ENCODE measurements around the gene MCOLN3.

MCOLN3 gene

GRCh38 chr1:85089203-85089602, 40.9 kb upstream of the MCOLN3 start:
- TF ChIP-seq EZH2phosphoT487 (IDR thresholded peaks at IDR 0.05; ENCODE audit: low read depth): no peak
- no peak for TF ChIP-seq CTCF (IDR thresholded peaks at IDR 0.05; ENCODE audit: low read depth, low read length)
- Histone ChIP-seq H3K79me2 (ENCODE audit: low read length) (no peaks in the 10 kb centered on the region), H3K4me3 (ENCODE audit: low read length) (no peak overlapping the region), H3K36me3 (replicated peaks; ENCODE audit: low read depth, low read length) (no peaks in the 10 kb centered on the region), H2AFZ (ENCODE audit: low read depth, low read length) (no peak overlapping the region), H3K27me3 (ENCODE audit: low read depth, low read length) (no peaks in the 10 kb centered on the region), H4K20me1 (ENCODE audit: insufficient read depth, low read length) (no peaks in the 10 kb centered on the region), H3K4me1 (ENCODE audit: low read length) (peaks cover 24% of the 10 kb centered on the region), H3K9me3 (ENCODE audit: insufficient read depth, low read length) (no peaks in the 10 kb centered on the region), H3K4me2 (ENCODE audit: low read length) (no peak overlapping the region), H3K27ac (ENCODE audit: low read length) (no peak overlapping the region), H3K9ac (ENCODE audit: low read length) (no peak overlapping the region)

GRCh38 chr1:85088408-85088784, 40.1 kb upstream of the MCOLN3 start:
- no peak overlapping the region for H3K4me2 ChIP-seq (ENCODE audit: low read length)
- H3K4me1 ChIP-seq (ENCODE audit: low read length): peaks cover 24% of the 10 kb centered on the region
- TF ChIP-seq CTCF (IDR thresholded peaks at IDR 0.05; ENCODE audit: low read depth, low read length): no peak
- TF ChIP-seq EZH2phosphoT487 (IDR thresholded peaks at IDR 0.05; ENCODE audit: low read depth): no peak
- H3K4me3 ChIP-seq (ENCODE audit: low read length): no peak overlapping the region
- H3K36me3 ChIP-seq (replicated peaks; ENCODE audit: low read depth, low read length): no peaks in the 10 kb centered on the region
- no peaks in the 10 kb centered on the region for H3K79me2 ChIP-seq (ENCODE audit: low read length)
- no peaks in the 10 kb centered on the region for H3K9me3 ChIP-seq (ENCODE audit: insufficient read depth, low read length)
- no peak overlapping the region for H3K9ac ChIP-seq (ENCODE audit: low read length)
- H3K27me3 ChIP-seq (ENCODE audit: low read depth, low read length): no peaks in the 10 kb centered on the region
- H2AFZ ChIP-seq (ENCODE audit: low read depth, low read length): no peak overlapping the region
- H4K20me1 ChIP-seq (ENCODE audit: insufficient read depth, low read length): no peaks in the 10 kb centered on the region
- no peak overlapping the region for H3K27ac ChIP-seq (ENCODE audit: low read length)

GRCh38 chr1:85087659-85088407, 39.5 kb upstream of the MCOLN3 start:
- no peaks in the 10 kb centered on the region for H3K79me2 ChIP-seq (ENCODE audit: low read length)
- H2AFZ ChIP-seq (ENCODE audit: low read depth, low read length): no peak overlapping the region
- no peaks in the 10 kb centered on the region for H3K27me3 ChIP-seq (ENCODE audit: low read depth, low read length)

GRCh38 chr1:85085417-85085816, 37.1 kb upstream of the MCOLN3 start:
- no peaks in the 10 kb centered on the region for H3K27me3 ChIP-seq (ENCODE audit: low read depth, low read length)
- H3K79me2 ChIP-seq (ENCODE audit: low read length): no peaks in the 10 kb centered on the region
- no peak overlapping the region for H3K9ac ChIP-seq (ENCODE audit: low read length)
- no peak overlapping the region for H2AFZ ChIP-seq (ENCODE audit: low read depth, low read length)
- H3K4me3 ChIP-seq (ENCODE audit: low read length): no peak overlapping the region
- peak overlapping the region; percentile 67 for H3K4me2 ChIP-seq (ENCODE audit: low read length)
- H3K9me3 ChIP-seq (ENCODE audit: insufficient read depth, low read length): no peaks in the 10 kb centered on the region
- H3K36me3 ChIP-seq (replicated peaks; ENCODE audit: low read depth, low read length): no peaks in the 10 kb centered on the region
- H3K27ac ChIP-seq (ENCODE audit: low read length): no peak overlapping the region
- peaks cover 16% of the 10 kb centered on the region for H3K4me1 ChIP-seq (ENCODE audit: low read length)
- H4K20me1 ChIP-seq (ENCODE audit: insufficient read depth, low read length): no peaks in the 10 kb centered on the region
- no peak for TF ChIP-seq CTCF (IDR thresholded peaks at IDR 0.05; ENCODE audit: low read depth, low read length)
- no peak for TF ChIP-seq EZH2phosphoT487 (IDR thresholded peaks at IDR 0.05; ENCODE audit: low read depth)

More at GRCh38 chr1:85087659-85088407, 39.5 kb upstream of the MCOLN3 start:
- TF ChIP-seq EZH2phosphoT487 (IDR thresholded peaks at IDR 0.05; ENCODE audit: low read depth) (no peak), CTCF (IDR thresholded peaks at IDR 0.05; ENCODE audit: low read depth, low read length) (no peak)
- Histone ChIP-seq H3K36me3 (replicated peaks; ENCODE audit: low read depth, low read length) (no peaks in the 10 kb centered on the region), H3K4me1 (ENCODE audit: low read length) (peaks cover 24% of the 10 kb centered on the region), H3K4me3 (ENCODE audit: low read length) (no peak overlapping the region), H4K20me1 (ENCODE audit: insufficient read depth, low read length) (no peaks in the 10 kb centered on the region), H3K4me2 (ENCODE audit: low read length) (no peak overlapping the region), H3K9me3 (ENCODE audit: insufficient read depth, low read length) (no peaks in the 10 kb centered on the region), H3K27ac (ENCODE audit: low read length) (no peak overlapping the region), H3K9ac (ENCODE audit: low read length) (no peak overlapping the region)

All from OCI-LY3 (cell line).